NB4 (cell line): ENCODE data around the gene TKFC.

Experiments
- CTCF ChIP-seq: IDR thresholded peaks from one replicate; pipeline ENCODE4 v1.5.1; 2012; ENCODE audit warnings: low read depth, low read length
- POLR2A ChIP-seq: IDR thresholded peaks from 2 replicates; pipeline ENCODE4 v1.6.1; 2011; ENCODE audit warnings: mild to moderate bottlenecking; ENCODE audit not compliant: insufficient read length; ENCODE audit errors: extremely low read depth

DNA sequence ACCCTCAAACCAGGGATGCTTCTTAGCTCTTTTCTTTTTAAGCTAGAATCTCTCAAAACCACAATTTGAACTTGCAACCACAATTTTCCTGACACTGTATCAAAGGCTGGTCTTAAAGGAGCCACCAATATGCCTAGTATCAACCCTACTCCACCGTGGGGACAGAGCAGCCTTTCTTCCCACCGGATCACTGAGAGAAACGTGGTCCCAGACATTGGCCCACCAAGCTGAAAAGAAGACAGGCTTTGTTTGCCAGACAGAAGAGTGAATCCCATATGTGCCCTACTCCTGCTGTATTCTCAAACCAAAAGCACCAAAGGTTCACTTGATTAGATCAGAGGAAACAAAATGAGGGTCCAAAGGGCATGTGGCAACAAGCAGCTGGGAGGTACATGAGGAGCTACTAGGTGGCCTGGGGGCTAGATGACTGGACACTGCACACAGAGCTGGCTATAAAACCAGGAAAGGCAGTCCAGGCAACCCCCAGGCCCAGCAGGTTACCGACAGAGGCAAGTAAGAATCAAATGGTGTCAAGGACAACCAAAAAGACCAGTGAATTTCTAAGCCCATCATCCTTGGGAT lies 34.3 kb upstream of the TKFC start:
- TF ChIP-seq CTCF (no peak), POLR2A (no peak)
